SK-N-SH (cell line): ENCODE measurements around the gene THSD4. TPM values are rescaled to one million over a fixed set of nuclear protein-coding genes. Genes with fewer than 3 reads are reported as not detected.

Experiments used
- CTCF ChIA-PET: fragments of 300-600, 350-600 bp; formaldehyde crosslinking; extraction: SDS; loops from one replicate; lab custom pipeline; 2021; lab: Yijun Ruan, JAX
- POLR2A ChIA-PET: fragments of 350-600 bp; sonication (Branson Sonifier 250); formaldehyde crosslinking; extraction: SDS; loops from one replicate; lab custom pipeline; 2020; ENCODE audit warnings: antibody characterized with exemption, inconsistent platforms; lab: Yijun Ruan, JAX
- DNase-seq: peaks from one replicate; pipeline ENCODE4 v3.0.0; 2012
- H2AFZ ChIP-seq: fragments of 200-600 bp; sonication (generic); 2 replicates; pipeline ENCODE4 v1.8.1; 2016; ENCODE audit warnings: antibody characterized with exemption, mild to moderate bottlenecking, low read depth
- H3F3A ChIP-seq: fragments of 200-600 bp; sonication (generic); replicated peaks from 2 replicates; pipeline ENCODE3; 2016; ENCODE audit warnings: antibody characterized with exemption, mild to moderate bottlenecking; ENCODE audit not compliant: insufficient read depth
- H3K27ac ChIP-seq, 2 experiments: fragments of 200-500 bp in 1 of 2; fragments of 200-600 bp in 1 of 2; sonication (Bioruptor generic) in 1 of 2; sonication (generic), shearing (Covaris generic) in 1 of 2; 2 replicates each; pipeline versions ENCODE4 v1.5.1 to v1.6.1; 2014 to 2016; ENCODE audit warnings: low read depth in 2 of 2, inconsistent platforms in 1 of 2, low read length in 1 of 2, mild to moderate bottlenecking in 1 of 2, mixed read lengths in 1 of 2
- H3K27me3 ChIP-seq: fragments of 200-600 bp; sonication (generic), shearing (Covaris generic); 2 replicates; pipeline ENCODE4 v1.6.1; 2016; ENCODE audit warnings: mixed run types; ENCODE audit not compliant: insufficient read depth
- H3K36me3 ChIP-seq, 2 experiments: fragments of 200-500 bp in 1 of 2; fragments of 200-600 bp in 1 of 2; sonication (Bioruptor generic) in 1 of 2; sonication (generic) in 1 of 2; replicated peaks in 1 of 2; 2 replicates each; pipeline versions ENCODE3 to v1.5.1; 2014 to 2016; ENCODE audit warnings: low read length in 1 of 2, mild to moderate bottlenecking in 1 of 2; ENCODE audit not compliant: insufficient read depth in 2 of 2, control insufficient read depth in 1 of 2
- H3K4me1 ChIP-seq, 2 experiments: fragments of 200-500 bp in 1 of 2; fragments of 200-600 bp in 1 of 2; sonication (Bioruptor generic) in 1 of 2; sonication (generic), shearing (Covaris generic) in 1 of 2; 2 replicates each; pipeline versions ENCODE4 v1.5.1 to v1.6.1; 2014 to 2016; ENCODE audit warnings: low read depth in 1 of 2, low read length in 1 of 2, mixed run types in 1 of 2; ENCODE audit not compliant: insufficient read depth in 2 of 2, control insufficient read depth in 1 of 2
- H3K4me2 ChIP-seq: fragments of 200-600 bp; sonication (generic), shearing (Covaris generic); 2 replicates; pipeline ENCODE4 v1.6.1; 2017; ENCODE audit warnings: mixed run types
- H3K4me3 ChIP-seq, 2 experiments: fragments of 200-500 bp in 1 of 2; fragments of 200-600 bp in 1 of 2; sonication (Bioruptor generic) in 1 of 2; sonication (generic), shearing (Covaris generic) in 1 of 2; 2 replicates each; pipeline versions ENCODE4 v1.5.1 to v1.8.1; 2014 to 2016; ENCODE audit warnings: low read depth in 2 of 2, inconsistent platforms in 1 of 2, low read length in 1 of 2, mild to moderate bottlenecking in 1 of 2, mixed read lengths in 1 of 2, moderate library complexity in 1 of 2
- H3K79me2 ChIP-seq: fragments of 200-600 bp; sonication (generic); 2 replicates; pipeline ENCODE4 v1.8.1; 2017; ENCODE audit warnings: mild to moderate bottlenecking; ENCODE audit not compliant: insufficient read depth
- H3K9ac ChIP-seq: fragments of 200-600 bp; sonication (generic); 2 replicates; pipeline ENCODE4 v1.6.1; 2017; ENCODE audit warnings: mixed run types
- H3K9me2 ChIP-seq: fragments of 200-600 bp; sonication (generic); 2 replicates; pipeline ENCODE4 v1.6.1; 2017; ENCODE audit warnings: mixed run types
- H3K9me3 ChIP-seq: fragments of 200-600 bp; sonication (generic); 2 replicates; pipeline ENCODE4 v1.6.1; 2017; ENCODE audit warnings: mixed run types, mild to moderate bottlenecking, moderate library complexity
- H4K20me1 ChIP-seq: fragments of 200-600 bp; sonication (generic); 2 replicates; pipeline ENCODE4 v1.6.1; 2017; ENCODE audit warnings: mild to moderate bottlenecking, mixed run types; ENCODE audit not compliant: insufficient read depth
- CTCF ChIP-seq: fragments of 200-600 bp; sonication (generic); IDR thresholded peaks from 2 replicates; pipeline ENCODE4 v1.6.1; 2017; ENCODE audit warnings: antibody characterized with exemption, mild to moderate bottlenecking, moderate library complexity
- EZH2phosphoT487 ChIP-seq: fragments of 200-600 bp; sonication (generic); IDR thresholded peaks from 2 replicates; pipeline ENCODE4 v1.6.1; 2017; ENCODE audit warnings: low read depth, mixed run types, mild to moderate bottlenecking, antibody characterized with exemption, moderate library complexity, borderline replicate concordance
- GABPA ChIP-seq: IDR thresholded peaks from 2 replicates; pipeline ENCODE4 v1.4.0; 2012; ENCODE audit warnings: low read depth, mild to moderate bottlenecking
- GATA2 ChIP-seq: sonication (generic); formaldehyde crosslinking; IDR thresholded peaks from 2 replicates; pipeline ENCODE4 v1.5.0; 2020; ENCODE audit warnings: mild to moderate bottlenecking, missing genetic modification reagents
- IRF3 ChIP-seq: fragments of 150-350 bp; IDR thresholded peaks from 2 replicates; pipeline ENCODE4 v1.6.1; 2016; ENCODE audit warnings: mild to moderate bottlenecking, low read depth, low read length
- MXI1 ChIP-seq: IDR thresholded peaks from 2 replicates; pipeline ENCODE4 v1.6.1; 2012; ENCODE audit warnings: mild to moderate bottlenecking, low read depth, low read length, improper control_type of control experiment
- RCOR1 ChIP-seq: fragments of 150-350 bp; IDR thresholded peaks from 2 replicates; pipeline ENCODE4 v1.6.1; 2017; ENCODE audit warnings: antibody characterized with exemption, low read length
- SMC3 ChIP-seq: IDR thresholded peaks from 2 replicates; pipeline ENCODE4 v1.6.1; 2012; ENCODE audit warnings: low read depth, low read length, improper control_type of control experiment
- TAF1 ChIP-seq: IDR thresholded peaks from 2 replicates; pipeline ENCODE4 v1.6.1; 2012; ENCODE audit warnings: low read depth, mild to moderate bottlenecking, low read length, moderate library complexity, borderline replicate concordance
- TEAD4 ChIP-seq: IDR thresholded peaks from 2 replicates; pipeline ENCODE4 v1.4.0; 2012; ENCODE audit warnings: mild to moderate bottlenecking, borderline replicate concordance; ENCODE audit not compliant: insufficient read depth
- YY1 ChIP-seq: IDR thresholded peaks from 2 replicates; pipeline ENCODE4 v1.4.0; 2012; ENCODE audit warnings: low read depth, mild to moderate bottlenecking
- WGBS: methylation state at CpG from one replicate; pipeline ENCODE4 v1.1.6; 2017; ENCODE audit warnings: low lambda C conversion rate; 5-methylcytosine and 5-hydroxymethylcytosine counted together
- polyA plus RNA-seq, 3 experiments: library from polyadenylated mRNA; depleted of rRNA; stranded (reverse); fragments of >200 nt; gene quantifications; 2 replicates each; pipeline ENCODE4 v1.2.3, GENCODE V29; 2012
- TF ChIP-seq, protein P1 (sequence below): IDR thresholded peaks from 2 replicates; pipeline ENCODE4 v1.6.1; 2012; ENCODE audit warnings: mild to moderate bottlenecking, low read depth, low read length, moderate library complexity
- TF ChIP-seq, protein P2 (sequence below): fragments of 150-350 bp; IDR thresholded peaks from 2 replicates; pipeline ENCODE4 v1.6.1; 2017; ENCODE audit warnings: antibody characterized with exemption, low read length, low read depth, borderline replicate concordance

The THSD4 gene
- polyA plus RNA-seq, 1 of the 3 experiments (the other 2 are of a cell fraction), result 79.1 TPM

- no peak overlapping the region for H3K4me3 ChIP-seq
- no peaks in the 10 kb centered on the region for H3F3A ChIP-seq
- H3K27me3 ChIP-seq, result no peaks in the 10 kb centered on the region
- H3K36me3 ChIP-seq, result no peaks in the 10 kb centered on the region
- H3K4me2 ChIP-seq, result no peak overlapping the region
- TF ChIP-seq IRF3 (no peak), TEAD4 (no peak), GATA2 (CRISPR knock-in tag) (no peak)
- TF ChIP-seq, protein P1, sequence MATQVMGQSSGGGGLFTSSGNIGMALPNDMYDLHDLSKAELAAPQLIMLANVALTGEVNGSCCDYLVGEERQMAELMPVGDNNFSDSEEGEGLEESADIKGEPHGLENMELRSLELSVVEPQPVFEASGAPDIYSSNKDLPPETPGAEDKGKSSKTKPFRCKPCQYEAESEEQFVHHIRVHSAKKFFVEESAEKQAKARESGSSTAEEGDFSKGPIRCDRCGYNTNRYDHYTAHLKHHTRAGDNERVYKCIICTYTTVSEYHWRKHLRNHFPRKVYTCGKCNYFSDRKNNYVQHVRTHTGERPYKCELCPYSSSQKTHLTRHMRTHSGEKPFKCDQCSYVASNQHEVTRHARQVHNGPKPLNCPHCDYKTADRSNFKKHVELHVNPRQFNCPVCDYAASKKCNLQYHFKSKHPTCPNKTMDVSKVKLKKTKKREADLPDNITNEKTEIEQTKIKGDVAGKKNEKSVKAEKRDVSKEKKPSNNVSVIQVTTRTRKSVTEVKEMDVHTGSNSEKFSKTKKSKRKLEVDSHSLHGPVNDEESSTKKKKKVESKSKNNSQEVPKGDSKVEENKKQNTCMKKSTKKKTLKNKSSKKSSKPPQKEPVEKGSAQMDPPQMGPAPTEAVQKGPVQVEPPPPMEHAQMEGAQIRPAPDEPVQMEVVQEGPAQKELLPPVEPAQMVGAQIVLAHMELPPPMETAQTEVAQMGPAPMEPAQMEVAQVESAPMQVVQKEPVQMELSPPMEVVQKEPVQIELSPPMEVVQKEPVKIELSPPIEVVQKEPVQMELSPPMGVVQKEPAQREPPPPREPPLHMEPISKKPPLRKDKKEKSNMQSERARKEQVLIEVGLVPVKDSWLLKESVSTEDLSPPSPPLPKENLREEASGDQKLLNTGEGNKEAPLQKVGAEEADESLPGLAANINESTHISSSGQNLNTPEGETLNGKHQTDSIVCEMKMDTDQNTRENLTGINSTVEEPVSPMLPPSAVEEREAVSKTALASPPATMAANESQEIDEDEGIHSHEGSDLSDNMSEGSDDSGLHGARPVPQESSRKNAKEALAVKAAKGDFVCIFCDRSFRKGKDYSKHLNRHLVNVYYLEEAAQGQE, result no peak
- no peaks in the 10 kb centered on the region for H4K20me1 ChIP-seq
- no peaks in the 10 kb centered on the region for H3K79me2 ChIP-seq
- H3K27ac ChIP-seq, result no peak overlapping the region
- peaks cover 0 to 6% of the 10 kb centered on the region in 2 experiments; a peak in 1 of 4 replicates for H3K4me1 ChIP-seq
- no peak for DNase-seq
- H2AFZ ChIP-seq, result no peak overlapping the region
- ChIA-PET CTCF (interaction anchor here (0.8 to 3.1 kb wide), 3 partner anchors 9 to 335 kb away, joined by 3 to 18 read pairs (median 4); partner anchors contain the start of genes LRRC49, THAP10 and THSD4), POLR2A (no interaction called here)
- WGBS, result 83% methylated on average over 2 of the region's 2 CpGs
- H3K9me2 ChIP-seq, result no peaks in the 10 kb centered on the region
- no peaks in the 10 kb centered on the region for H3K9me3 ChIP-seq
- H3K9ac ChIP-seq, result no peak overlapping the region
Measured at GRCh38 chr15:71105444-71105843, 9.8 kb upstream of the THSD4 start.

DNA sequence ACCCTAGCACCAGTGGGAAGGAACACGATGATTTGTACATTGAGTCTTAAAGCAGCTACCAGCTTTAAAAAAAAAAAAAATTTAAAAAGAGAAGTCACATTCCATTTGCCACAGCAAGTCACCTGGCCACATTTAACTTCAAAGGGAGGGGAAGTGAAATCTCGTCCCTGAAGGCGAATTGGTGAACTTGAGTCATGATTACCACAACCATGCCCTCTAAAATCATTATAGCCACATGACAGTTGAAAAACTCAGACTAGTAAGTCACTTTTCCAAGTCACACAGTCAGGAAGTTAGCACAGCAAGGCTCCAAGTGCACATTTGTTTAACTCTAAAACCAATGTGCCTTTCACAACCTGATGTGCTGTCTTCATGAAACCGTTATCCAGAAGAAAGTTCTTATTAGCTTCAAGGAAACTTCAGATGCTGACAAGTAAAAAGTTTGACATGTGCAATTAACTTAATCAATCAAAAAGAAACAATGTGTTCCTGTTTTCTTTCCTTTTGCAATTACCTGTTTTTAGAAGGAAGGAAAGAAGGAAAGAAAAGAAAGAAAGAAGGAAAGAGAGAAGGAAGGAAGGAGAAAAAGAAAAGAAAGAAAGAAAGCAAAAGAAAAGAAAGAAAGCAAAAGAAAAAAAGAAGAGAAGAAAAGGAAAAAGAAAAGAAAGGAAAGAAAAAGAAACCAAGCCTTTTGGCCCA lies 8.3 kb upstream of the THSD4 start:
- Histone ChIP-seq H3K4me2 (no peak overlapping the region), H3K9me3 (no peaks in the 10 kb centered on the region), H2AFZ (no peak overlapping the region), H3K9me2 (no peaks in the 10 kb centered on the region), H3F3A (no peaks in the 10 kb centered on the region), H3K36me3 (no peaks in the 10 kb centered on the region), H4K20me1 (no peaks in the 10 kb centered on the region), H3K4me1 (peaks cover 0 to 6% of the 10 kb centered on the region in 2 experiments; a peak in 1 of 4 replicates), H3K27ac (no peak overlapping the region), H3K4me3 (no peak overlapping the region), H3K9ac (no peak overlapping the region), H3K27me3 (no peaks in the 10 kb centered on the region), H3K79me2 (no peaks in the 10 kb centered on the region)
- CTCF ChIA-PET, result interaction anchor here (1.3 to 1.5 kb wide), 3 partner anchors 333 to 336 kb away, joined by 4 read pairs; no protein-coding TSS in a partner anchor
- DNase-seq, result no peak
- POLR2A ChIA-PET, result no interaction called here
- WGBS, result 88% methylated on average over 4 of the region's 4 CpGs
- TF ChIP-seq RCOR1, result no peak
- TF ChIP-seq GABPA, result no peak
- TF ChIP-seq, protein P1, result no peak
- TF ChIP-seq, protein P2, sequence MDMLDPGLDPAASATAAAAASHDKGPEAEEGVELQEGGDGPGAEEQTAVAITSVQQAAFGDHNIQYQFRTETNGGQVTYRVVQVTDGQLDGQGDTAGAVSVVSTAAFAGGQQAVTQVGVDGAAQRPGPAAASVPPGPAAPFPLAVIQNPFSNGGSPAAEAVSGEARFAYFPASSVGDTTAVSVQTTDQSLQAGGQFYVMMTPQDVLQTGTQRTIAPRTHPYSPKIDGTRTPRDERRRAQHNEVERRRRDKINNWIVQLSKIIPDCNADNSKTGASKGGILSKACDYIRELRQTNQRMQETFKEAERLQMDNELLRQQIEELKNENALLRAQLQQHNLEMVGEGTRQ, result no peak
- TF ChIP-seq TAF1, result no peak
- TF ChIP-seq YY1, result no peak
- no peak for TF ChIP-seq SMC3
- no peak for TF ChIP-seq EZH2phosphoT487
- TF ChIP-seq CTCF, result no peak
- TF ChIP-seq MXI1, result no peak
